NCI-H748 (cell line): Measurements from ENCODE around the gene SGMS1.
A peak's percentile ranks its signal among the peaks of the same experiment; 100 is the strongest.

Experiments
- DNase-seq: peaks from one replicate; lab custom pipeline; 2025; ENCODE audit not compliant: unreplicated experiment; lab: John Stamatoyannopoulos, UW

The SGMS1 gene

GRCh38 chr10:50636618-50637579 lies 13.1 kb upstream of the SGMS1 start:
- DNase-seq = no peak

DNA sequence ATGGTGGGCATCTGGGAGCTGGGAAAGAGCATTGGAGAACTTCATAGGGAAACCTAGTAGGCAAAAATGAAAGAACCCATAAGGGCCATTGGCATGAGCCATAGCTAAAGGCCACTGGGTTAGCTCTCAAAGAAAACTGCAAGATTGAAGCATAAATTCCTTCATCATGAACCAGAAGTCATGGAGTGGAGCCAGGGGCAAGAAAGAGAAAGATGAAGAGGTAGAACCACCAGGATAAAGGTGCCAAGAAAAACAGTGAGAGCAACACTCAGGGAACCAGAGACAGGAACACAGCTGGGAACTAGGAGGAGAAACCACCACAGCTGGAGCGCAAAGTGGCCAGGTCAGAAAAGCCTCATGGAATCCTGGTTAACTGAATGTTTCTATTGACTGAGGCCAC lies 11.5 kb upstream of the SGMS1 start:
- DNase-seq = no peak

GRCh38 chr10:50634479-50634878 lies 10.7 kb upstream of the SGMS1 start:
- no peak for DNase-seq

DNA sequence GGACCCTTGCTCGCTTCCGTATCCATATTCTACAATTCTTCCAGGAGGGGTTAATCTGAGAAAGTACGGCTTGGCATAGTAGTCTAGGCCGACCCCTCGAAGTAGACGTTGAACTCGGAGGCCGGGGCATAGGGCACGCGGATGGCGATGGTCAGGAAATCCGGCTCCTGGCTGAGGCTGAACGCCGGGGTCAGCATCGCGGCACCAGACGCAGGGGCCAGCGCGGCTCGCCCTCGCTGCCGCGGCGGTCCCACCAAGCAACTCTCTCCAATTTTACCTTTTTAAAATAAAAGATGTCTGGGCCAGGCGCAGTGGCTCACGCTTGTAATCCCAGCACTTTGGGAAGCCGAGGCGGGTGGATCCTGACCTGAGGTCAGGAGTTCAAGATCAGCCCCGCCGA lies 7.3 kb upstream of the SGMS1 start:
- no peak for DNase-seq

DNA sequence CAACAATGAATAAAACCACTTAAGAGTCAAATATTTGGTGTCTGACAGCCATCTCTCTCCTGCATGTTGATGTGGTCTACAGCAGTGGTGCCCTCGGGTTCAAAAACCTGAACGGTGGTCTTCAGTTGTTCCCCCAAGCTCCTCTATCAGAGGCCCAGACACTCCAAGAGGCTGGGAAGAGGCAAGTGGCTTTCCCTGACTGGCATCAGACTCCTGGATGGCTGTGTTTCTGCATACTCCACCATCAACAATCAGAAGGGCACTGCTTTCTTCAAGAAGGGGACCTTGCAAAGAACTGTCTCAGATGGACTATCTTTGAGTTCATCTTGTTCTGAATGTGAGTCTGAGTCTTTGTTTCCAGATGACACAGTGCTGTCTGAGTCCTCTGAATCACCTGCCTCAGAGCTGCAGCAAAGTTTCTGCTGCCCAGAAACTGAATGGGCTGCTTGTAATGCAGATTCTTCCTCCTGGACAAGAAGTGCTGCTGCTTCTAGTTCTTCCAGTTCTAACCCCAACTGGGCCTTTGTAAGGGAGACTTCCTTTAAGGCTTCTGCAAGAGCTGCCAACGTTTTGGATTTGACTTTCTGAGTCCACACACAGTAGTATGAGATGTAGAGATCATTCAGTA lies 5.9 kb upstream of the SGMS1 start:
- DNase-seq = no peak

DNA sequence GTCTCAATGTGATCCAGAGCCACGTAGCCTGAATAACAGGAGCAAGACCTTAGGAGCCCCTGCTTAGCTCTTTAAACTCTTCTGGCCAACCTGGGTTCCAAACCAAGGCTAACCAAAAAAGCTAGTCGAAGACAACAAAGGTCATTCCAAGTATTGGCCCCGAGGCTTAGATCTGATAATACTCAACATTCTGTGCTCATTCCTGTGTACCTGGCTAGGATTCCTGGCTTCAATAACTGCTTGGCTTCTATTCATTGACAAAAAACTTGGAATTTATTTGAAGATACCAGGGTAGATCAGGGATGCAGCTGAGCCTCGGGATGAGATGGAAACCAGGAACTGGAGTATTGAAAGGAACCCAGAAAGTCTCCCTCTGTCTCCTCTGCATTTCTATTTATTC lies 4.1 kb upstream of the SGMS1 start:
- DNase-seq = no peak

DNA sequence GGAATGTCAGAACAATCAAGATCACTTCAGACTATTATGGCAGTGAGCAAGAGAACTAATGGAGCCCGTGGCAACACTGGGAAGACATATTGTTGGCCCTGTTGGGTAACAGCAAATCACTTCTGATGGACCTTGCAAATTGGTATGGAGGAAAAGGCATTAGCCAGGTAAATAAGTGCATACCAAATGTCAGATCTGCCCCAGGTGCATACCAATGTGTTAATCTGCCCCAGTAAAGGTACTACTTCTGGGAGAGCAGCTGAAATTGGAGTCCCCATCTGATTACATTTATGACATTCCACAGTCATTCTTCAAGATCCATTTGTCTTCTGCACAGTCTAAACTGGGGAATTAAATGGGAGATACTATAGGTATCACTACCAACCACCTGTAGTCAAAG lies 3.7 kb upstream of the SGMS1 start:
- DNase-seq = no peak

DNA sequence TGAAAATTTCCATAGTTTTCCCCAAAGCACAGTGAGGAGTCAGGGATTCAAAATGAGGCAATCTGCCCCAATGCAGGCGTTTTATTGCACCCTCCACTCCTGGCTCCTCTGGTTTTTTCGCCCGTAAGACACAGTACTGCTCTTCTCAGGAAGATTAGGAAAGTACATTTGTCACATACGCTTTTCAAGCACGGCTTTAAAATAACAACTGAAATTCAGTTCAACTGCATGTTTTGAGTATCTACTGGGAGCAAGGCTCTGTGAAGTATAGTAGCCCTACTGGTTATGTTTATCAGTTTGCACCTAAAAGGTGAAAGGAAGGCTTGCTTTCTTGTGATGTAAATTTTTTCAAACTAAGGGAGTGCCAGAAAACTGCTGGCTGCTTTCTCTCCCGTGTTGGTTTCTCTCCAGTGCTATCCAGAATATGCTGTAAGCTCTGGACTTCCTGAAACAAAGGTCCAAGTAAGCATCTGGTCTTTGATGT lies 1.9 kb upstream of the SGMS1 start:
- peak; percentile 21 for DNase-seq

GRCh38 chr10:50624866-50625501 lies 1.2 kb upstream of the SGMS1 start:
- DNase-seq = peak; percentile 89

GRCh38 chr10:50624413-50624865 lies 683 bp upstream of the SGMS1 start:
- DNase-seq = peak; percentile 89

GRCh38 chr10:50622706-50623662 lies 772 bp downstream of the SGMS1 start:
- peak; percentile 37 for DNase-seq

- peak; percentile 55 for DNase-seq
These were observed 1.6 kb downstream of the SGMS1 start for GRCh38 chr10:50621968-50622705.

- DNase-seq = no peak
These were observed 2.9 kb downstream of the SGMS1 start for GRCh38 chr10:50620899-50621298.

DNA sequence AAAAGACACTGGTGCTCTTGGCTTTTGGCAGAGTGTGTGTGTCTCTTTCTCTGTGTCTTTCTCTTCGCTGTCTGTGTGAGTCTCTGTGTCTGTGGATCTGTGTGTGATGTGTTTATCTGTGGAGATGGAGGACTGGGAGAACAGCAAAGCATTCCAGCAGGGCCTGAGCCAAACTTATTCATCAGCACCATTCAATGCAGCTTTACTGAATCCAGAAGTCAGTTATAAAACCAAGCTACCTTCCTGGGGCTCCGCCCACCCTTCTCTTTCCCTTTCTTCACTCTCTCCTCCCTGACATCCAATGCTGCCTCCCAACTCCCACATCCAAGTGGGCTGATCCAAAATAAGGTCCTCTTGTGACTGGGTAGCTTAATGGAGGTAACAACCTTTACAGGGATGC lies 3.9 kb downstream of the SGMS1 start:
- no peak for DNase-seq

DNA sequence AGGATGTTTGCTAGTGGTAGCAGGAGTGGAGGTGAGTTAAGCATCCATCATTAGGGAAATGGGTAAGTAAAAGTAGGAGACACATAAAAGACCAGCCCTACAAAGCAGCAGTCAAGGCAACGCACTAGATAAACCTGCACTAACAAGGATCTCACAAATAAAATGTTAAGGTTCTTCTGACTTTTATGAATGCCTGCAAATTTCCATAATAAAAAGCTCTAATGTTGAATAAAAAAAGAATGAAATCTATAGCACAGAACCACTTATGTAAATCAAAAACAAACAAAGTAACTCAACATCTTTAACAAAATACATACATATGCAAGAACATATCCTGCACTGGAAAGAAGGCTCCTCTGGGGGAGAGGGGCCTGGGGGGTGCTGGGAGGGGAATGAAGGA lies 4.6 kb downstream of the SGMS1 start:
- DNase-seq = no peak

- peak; percentile 0 for DNase-seq
These were observed 5.1 kb downstream of the SGMS1 start for GRCh38 chr10:50618624-50619023.

DNA sequence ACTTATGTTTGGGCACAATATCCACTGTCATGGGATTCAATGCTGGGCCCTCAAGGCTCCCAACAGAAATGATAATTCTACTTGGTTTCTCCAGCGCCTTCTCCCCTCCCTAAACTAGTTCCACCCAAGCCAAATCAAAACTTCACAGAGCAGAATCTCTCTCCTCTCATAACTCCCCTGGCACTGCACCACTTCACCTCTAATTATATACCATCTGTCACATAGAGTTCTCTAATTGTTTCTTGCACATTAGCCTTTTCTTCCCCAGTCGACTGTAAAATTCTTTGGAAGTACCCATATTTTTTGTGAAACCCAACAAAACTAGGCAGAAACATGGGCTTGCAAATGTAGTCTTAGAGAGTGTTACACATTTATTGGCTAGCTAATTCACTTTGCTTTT lies 8.1 kb downstream of the SGMS1 start:
- DNase-seq = no peak

- peak; percentile 62 for DNase-seq
These were observed 9.2 kb downstream of the SGMS1 start for GRCh38 chr10:50614444-50615137.

- no peak for DNase-seq
These were observed 9.9 kb downstream of the SGMS1 start for GRCh38 chr10:50613726-50614443.
